K562 (cell line): Measurements from ENCODE around the gene SMIM30. TPM values are rescaled to one million over a fixed set of nuclear protein-coding genes. Genes with fewer than 3 reads are reported as not detected.
A peak's percentile ranks its signal among the peaks of the same experiment; 100 is the strongest.

Source experiments
- ATAC-seq: fragments of 200-7000 bp; cut with Tn5 transposase; 3 replicates; pipeline ENCODE4 v1.9.1; 2020; ENCODE audit warnings: moderate library complexity
- BruUV-seq: library from RNA; stranded (reverse); fragments of 400-500 nt; replicated peaks from 2 replicates; lab custom pipeline; 2021; lab: Mats Ljungman, UMichigan
- CTCF ChIA-PET: fragments of 300-600 bp; formaldehyde crosslinking; extraction: SDS; loops from one replicate; lab custom pipeline; 2021; ENCODE audit warnings: low intra/inter-chr PET ratio; lab: Yijun Ruan, JAX
- POLR2A ChIA-PET: fragments of 300-600, 350-650 bp; sonication (Branson Sonifier 250); formaldehyde crosslinking; extraction: SDS; loops from one replicate; lab custom pipeline; 2021; ENCODE audit warnings: antibody characterized with exemption, inconsistent platforms; lab: Yijun Ruan, JAX
- DNase-seq, 4 experiments: peaks; one replicate each; pipeline versions ENCODE4 v3.0.0 to v3.0.0-alpha.2; 2011 to 2018; ENCODE audit warnings: low spot score in 3 of 4, mixed read lengths in 3 of 4; ENCODE audit errors: extremely low read depth in 1 of 4
- FAIRE-seq: peaks from 2 replicates; lab custom pipeline; 2011; peaks lifted over from hg19 to GRCh38; lab: Jason Lieb, UNC
- H2AFZ ChIP-seq: 2 replicates; pipeline ENCODE4 v1.6.0; 2011; ENCODE audit warnings: low read depth, low read length, control low read depth, inconsistent platforms
- H3K27ac ChIP-seq: fragments of 200-600 bp; 3 replicates; pipeline ENCODE4 v1.8.0; 2011; ENCODE audit warnings: low read depth, mild to moderate bottlenecking, control low read depth, inconsistent platforms, low read length, moderate library complexity, mixed read lengths; ENCODE audit errors: extremely low read depth
- H3K27me3 ChIP-seq, 2 experiments: fragments of 300-600 bp in 1 of 2; 2 replicates in 1 of 2; 3 replicates in 1 of 2; pipeline versions ENCODE4 v1.6.0 to v1.8.0; 2011; ENCODE audit warnings: inconsistent platforms in 2 of 2, low read length in 2 of 2, mild to moderate bottlenecking in 1 of 2, mixed read lengths in 1 of 2, moderate library complexity in 1 of 2; ENCODE audit not compliant: control insufficient read depth in 2 of 2, insufficient read depth in 2 of 2
- H3K36me3 ChIP-seq: fragments of 300-600 bp; 3 replicates; pipeline ENCODE4 v1.8.0; 2011; ENCODE audit warnings: mild to moderate bottlenecking, low read length, inconsistent platforms; ENCODE audit not compliant: control insufficient read depth, insufficient read depth
- H3K4me1 ChIP-seq, 2 experiments: fragments of 200-600 bp in 1 of 2; replicated peaks in 1 of 2; 2 replicates in 1 of 2; 3 replicates in 1 of 2; pipeline versions ENCODE4 v1.5.1 to v1.8.0; 2011; ENCODE audit warnings: inconsistent platforms in 2 of 2, low read length in 2 of 2, mild to moderate bottlenecking in 1 of 2, mixed read lengths in 1 of 2, moderate library complexity in 1 of 2; ENCODE audit not compliant: control insufficient read depth in 2 of 2, insufficient read depth in 2 of 2
- H3K4me2 ChIP-seq: 2 replicates; pipeline ENCODE4 v1.6.1; 2011; ENCODE audit warnings: low read length, control low read depth, inconsistent platforms, mixed read lengths; ENCODE audit not compliant: insufficient read depth
- H3K4me3 ChIP-seq: fragments of 200-600 bp; sonication (generic), shearing (Covaris generic); 2 replicates; pipeline ENCODE4 v1.5.1; 2016; ENCODE audit warnings: control low read depth, inconsistent platforms
- H3K79me2 ChIP-seq: fragments of 200-600 bp; 3 replicates; pipeline ENCODE4 v1.8.0; 2011; ENCODE audit warnings: low read length, inconsistent platforms; ENCODE audit not compliant: control insufficient read depth, insufficient read depth
- H3K9ac ChIP-seq, 2 experiments: 2 replicates each; pipeline versions ENCODE4 v1.6.0 to v1.6.1; 2011; ENCODE audit warnings: low read depth in 2 of 2, low read length in 2 of 2, control low read depth in 1 of 2, inconsistent platforms in 1 of 2, mild to moderate bottlenecking in 1 of 2, mixed read lengths in 1 of 2; ENCODE audit not compliant: insufficient read depth in 1 of 2
- H3K9me1 ChIP-seq: one replicate; pipeline ENCODE4 v1.6.0; 2011; ENCODE audit warnings: inconsistent platforms, mild to moderate bottlenecking, low read length, moderate library complexity; ENCODE audit not compliant: control insufficient read depth, insufficient read depth
- H3K9me3 ChIP-seq: replicated peaks from 2 replicates; pipeline ENCODE4 v1.5.1; 2011; ENCODE audit warnings: low read depth, low read length, inconsistent platforms; ENCODE audit not compliant: control insufficient read depth, insufficient read depth
- H4K20me1 ChIP-seq: replicated peaks from 2 replicates; pipeline ENCODE4 v1.6.1; 2011; ENCODE audit warnings: low read length, inconsistent platforms, mixed read lengths; ENCODE audit not compliant: control insufficient read depth, insufficient read depth
- EP400 ChIP-seq: fragments of 450-650 bp; IDR thresholded peaks from 2 replicates; pipeline ENCODE4 v1.6.1; 2017; ENCODE audit warnings: antibody characterized with exemption, mild to moderate bottlenecking, moderate library complexity
- MCM3 ChIP-seq: fragments of 450-650 bp; IDR thresholded peaks from 2 replicates; pipeline ENCODE4 v1.6.1; 2016
- PTRF ChIP-seq: fragments of 450-650 bp; IDR thresholded peaks from 2 replicates; pipeline ENCODE4 v1.6.1; 2016; ENCODE audit warnings: mild to moderate bottlenecking, missing genetic modification characterization, missing compliant biosample characterization
- RBM17 ChIP-seq: fragments of 200-400 bp; formaldehyde crosslinking; IDR thresholded peaks from 2 replicates; pipeline ENCODE4 v1.6.1; 2017; ENCODE audit warnings: low read depth, mild to moderate bottlenecking, low read length, borderline replicate concordance
- ZNF174 ChIP-seq: fragments of 250-450 bp; sonication (Bioruptor Pico); IDR thresholded peaks from 2 replicates; pipeline ENCODE4 v1.4.0; 2020; ENCODE audit warnings: mild to moderate bottlenecking
- ZNF384 ChIP-seq: IDR thresholded peaks from 2 replicates; pipeline ENCODE4 v1.6.1; 2012; ENCODE audit warnings: low read depth, low read length, improper control_type of control experiment
- ZNF584 ChIP-seq: fragments of 200-800 bp; sonication (Bioruptor generic); IDR thresholded peaks from 2 replicates; pipeline ENCODE4 v1.6.1; 2016; ENCODE audit warnings: low read depth, mild to moderate bottlenecking, missing genetic modification characterization, missing compliant biosample characterization
- WGBS: fragments of 100-300 bp; shearing (Covaris generic); methylation state at CpG from one replicate; pipeline ENCODE4 v1.1.6; 2016; ENCODE audit warnings: low coverage, mixed read lengths; ENCODE audit not compliant: insufficient coverage; ENCODE audit errors: missing lambda C conversion rate; 5-methylcytosine and 5-hydroxymethylcytosine counted together
- in situ Hi-C: fragments of 300-500 bp; cut with MboI; formaldehyde crosslinking; loops from 4 replicates; pipeline ENCODE4 v1.15.0; 2018; ENCODE audit warnings: inconsistent platforms, mixed read lengths
- intact Hi-C: fragments of 100-400 bp; cut with micrococcal nuclease; formaldehyde crosslinking; loops from 2 replicates; pipeline ENCODE4 v1.14.2; 2022
- polyA plus RNA-seq, 8 experiments: library from polyadenylated mRNA; depleted of rRNA in 4 of 8; stranded (reverse) in 5 of 8; unstranded in 3 of 8; fragments of >200 nt; fragmentation: Nextera tagmentation in 2 of 8; fragmentation: Illumina TruSeq in 1 of 8; extraction: Ambion mirVana in 2 of 8; extraction: Trizol in 1 of 8; gene quantifications; 2 replicates each; pipeline versions ENCODE4 v1.2.1 to v1.2.3, GENCODE V29; 2011 to 2014; ENCODE audit warnings: inconsistent platforms in 1 of 8, missing spikeins in 1 of 8
- total RNA-seq, 7 experiments: library from RNA; depleted of rRNA in 6 of 7; stranded (reverse); fragments of >200 nt in 6 of 7; fragmentation: Illumina TruSeq in 2 of 7; extraction: Trizol in 2 of 7; gene quantifications; 2 replicates each; pipeline versions ENCODE4 v1.2.1 to v1.2.3, GENCODE V29; 2011 to 2021; ENCODE audit warnings: low replicate concordance in 1 of 7
- TF ChIP-seq, protein P1 (sequence below): fragments of 250-450 bp; sonication (Bioruptor Pico); IDR thresholded peaks from 2 replicates; pipeline ENCODE4 v1.4.0; 2020
- TF ChIP-seq, protein P2 (sequence below): fragments of 450-650 bp; IDR thresholded peaks from 2 replicates; pipeline ENCODE4 v1.6.1; 2016; ENCODE audit warnings: antibody characterized with exemption
- TF ChIP-seq, protein P3 (sequence below): fragments of 200-800 bp; sonication (Bioruptor generic); IDR thresholded peaks from 2 replicates; pipeline ENCODE4 v1.6.1; 2016; ENCODE audit warnings: missing genetic modification characterization, missing compliant biosample characterization

The SMIM30 gene
- total and polyA plus RNA-seq, 9 of the 15 experiments (the other 6 are each of a cell fraction or from before 2014, with no cell fraction given) = 161 to 891 (median 316) TPM

DNA sequence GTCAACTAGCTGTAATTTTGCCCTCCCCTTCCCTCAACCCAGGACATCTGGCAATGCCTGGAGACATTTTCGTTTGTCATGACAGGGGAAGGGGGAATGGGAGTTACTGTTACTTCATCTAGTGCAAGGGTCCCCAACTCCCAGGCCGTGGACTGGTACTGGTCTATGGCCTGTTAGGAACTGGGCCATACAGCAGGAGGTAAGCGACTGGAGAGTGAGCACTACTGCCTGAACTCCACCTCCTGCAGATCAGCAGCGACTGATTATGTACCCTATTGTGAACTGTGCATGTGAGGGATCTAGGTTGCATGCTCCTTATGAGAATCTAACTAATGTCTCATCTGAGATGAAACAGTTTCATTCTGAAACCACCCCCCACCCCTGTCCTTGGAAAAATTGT, 22.6 kb upstream of the SMIM30 start:
- 7% methylated on average over 4 of the region's 4 CpGs for WGBS
- ChIA-PET POLR2A (no interaction called here), CTCF (no interaction called here)
- peak overlapping the region; percentile 84 for H2AFZ ChIP-seq
- peak overlapping the region; percentile 69 for H3K27ac ChIP-seq
- H3K4me3 ChIP-seq = no peak overlapping the region
- H4K20me1 ChIP-seq = no peaks in the 10 kb centered on the region
- no peaks in the 10 kb centered on the region; the same call in 1 of the 2 replicates for H3K9me3 ChIP-seq
- peak in 1 of 4 experiments; percentile 44 for DNase-seq
- no peaks in the 10 kb centered on the region for H3K79me2 ChIP-seq
- H3K36me3 ChIP-seq = no peaks in the 10 kb centered on the region; the same call in 2 of the 3 replicates
- FAIRE-seq = no peak
- peaks cover 11 to 54% of the 10 kb centered on the region in 2 experiments for H3K4me1 ChIP-seq
- intact Hi-C loops (loop anchor here (5.0 kb wide), 1 partner anchor 199 kb away; no protein-coding TSS in a partner anchor), in situ Hi-C loops (no loop called here)
- no peaks in the 10 kb centered on the region for H3K9me1 ChIP-seq
- H3K4me2 ChIP-seq = no peak overlapping the region
- no peaks in the 10 kb centered on the region for H3K27me3 ChIP-seq
- peak; percentile 70 for ATAC-seq
- no peak overlapping the region for H3K9ac ChIP-seq
- BruUV-seq = no TSS peak
- TF ChIP-seq, protein P1, sequence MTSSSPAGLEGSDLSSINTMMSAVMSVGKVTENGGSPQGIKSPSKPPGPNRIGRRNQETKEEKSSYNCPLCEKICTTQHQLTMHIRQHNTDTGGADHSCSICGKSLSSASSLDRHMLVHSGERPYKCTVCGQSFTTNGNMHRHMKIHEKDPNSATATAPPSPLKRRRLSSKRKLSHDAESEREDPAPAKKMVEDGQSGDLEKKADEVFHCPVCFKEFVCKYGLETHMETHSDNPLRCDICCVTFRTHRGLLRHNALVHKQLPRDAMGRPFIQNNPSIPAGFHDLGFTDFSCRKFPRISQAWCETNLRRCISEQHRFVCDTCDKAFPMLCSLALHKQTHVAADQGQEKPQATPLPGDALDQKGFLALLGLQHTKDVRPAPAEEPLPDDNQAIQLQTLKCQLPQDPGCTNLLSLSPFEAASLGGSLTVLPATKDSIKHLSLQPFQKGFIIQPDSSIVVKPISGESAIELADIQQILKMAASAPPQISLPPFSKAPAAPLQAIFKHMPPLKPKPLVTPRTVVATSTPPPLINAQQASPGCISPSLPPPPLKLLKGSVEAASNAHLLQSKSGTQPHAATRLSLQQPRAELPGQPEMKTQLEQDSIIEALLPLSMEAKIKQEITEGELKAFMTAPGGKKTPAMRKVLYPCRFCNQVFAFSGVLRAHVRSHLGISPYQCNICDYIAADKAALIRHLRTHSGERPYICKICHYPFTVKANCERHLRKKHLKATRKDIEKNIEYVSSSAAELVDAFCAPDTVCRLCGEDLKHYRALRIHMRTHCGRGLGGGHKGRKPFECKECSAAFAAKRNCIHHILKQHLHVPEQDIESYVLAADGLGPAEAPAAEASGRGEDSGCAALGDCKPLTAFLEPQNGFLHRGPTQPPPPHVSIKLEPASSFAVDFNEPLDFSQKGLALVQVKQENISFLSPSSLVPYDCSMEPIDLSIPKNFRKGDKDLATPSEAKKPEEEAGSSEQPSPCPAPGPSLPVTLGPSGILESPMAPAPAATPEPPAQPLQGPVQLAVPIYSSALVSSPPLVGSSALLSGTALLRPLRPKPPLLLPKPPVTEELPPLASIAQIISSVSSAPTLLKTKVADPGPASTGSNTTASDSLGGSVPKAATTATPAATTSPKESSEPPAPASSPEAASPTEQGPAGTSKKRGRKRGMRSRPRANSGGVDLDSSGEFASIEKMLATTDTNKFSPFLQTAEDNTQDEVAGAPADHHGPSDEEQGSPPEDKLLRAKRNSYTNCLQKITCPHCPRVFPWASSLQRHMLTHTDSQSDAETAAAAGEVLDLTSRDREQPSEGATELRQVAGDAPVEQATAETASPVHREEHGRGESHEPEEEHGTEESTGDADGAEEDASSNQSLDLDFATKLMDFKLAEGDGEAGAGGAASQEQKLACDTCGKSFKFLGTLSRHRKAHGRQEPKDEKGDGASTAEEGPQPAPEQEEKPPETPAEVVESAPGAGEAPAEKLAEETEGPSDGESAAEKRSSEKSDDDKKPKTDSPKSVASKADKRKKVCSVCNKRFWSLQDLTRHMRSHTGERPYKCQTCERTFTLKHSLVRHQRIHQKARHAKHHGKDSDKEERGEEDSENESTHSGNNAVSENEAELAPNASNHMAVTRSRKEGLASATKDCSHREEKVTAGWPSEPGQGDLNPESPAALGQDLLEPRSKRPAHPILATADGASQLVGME (CRISPR knock-in tag) = peak; percentile 59; the same call in 1 of the 2 replicates
- TF ChIP-seq RBM17 (no peak), PTRF (tag) (no peak), ZNF584 (CRISPR knock-in tag) (no peak), ZNF174 (0 out of 2 replicates have a peak, but pooled peaks have one; percentile 45), ZNF384 (no peak), EP400 (0 out of 2 replicates have a peak, but pooled peaks have one; percentile 13), MCM3 (no peak)
- TF ChIP-seq, protein P2, sequence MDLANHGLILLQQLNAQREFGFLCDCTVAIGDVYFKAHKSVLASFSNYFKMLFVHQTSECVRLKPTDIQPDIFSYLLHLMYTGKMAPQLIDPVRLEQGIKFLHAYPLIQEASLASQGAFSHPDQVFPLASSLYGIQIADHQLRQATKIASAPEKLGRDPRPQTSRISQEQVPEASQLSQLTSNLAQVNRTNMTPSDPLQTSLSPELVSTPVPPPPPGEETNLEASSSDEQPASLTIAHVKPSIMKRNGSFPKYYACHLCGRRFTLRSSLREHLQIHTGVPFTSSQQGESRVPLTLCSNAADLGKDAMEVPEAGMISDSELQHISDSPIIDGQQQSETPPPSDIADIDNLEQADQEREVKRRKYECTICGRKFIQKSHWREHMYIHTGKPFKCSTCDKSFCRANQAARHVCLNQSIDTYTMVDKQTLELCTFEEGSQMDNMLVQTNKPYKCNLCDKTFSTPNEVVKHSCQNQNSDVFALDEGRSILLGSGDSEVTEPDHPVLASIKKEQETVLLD = no peak
- TF ChIP-seq, protein P3, sequence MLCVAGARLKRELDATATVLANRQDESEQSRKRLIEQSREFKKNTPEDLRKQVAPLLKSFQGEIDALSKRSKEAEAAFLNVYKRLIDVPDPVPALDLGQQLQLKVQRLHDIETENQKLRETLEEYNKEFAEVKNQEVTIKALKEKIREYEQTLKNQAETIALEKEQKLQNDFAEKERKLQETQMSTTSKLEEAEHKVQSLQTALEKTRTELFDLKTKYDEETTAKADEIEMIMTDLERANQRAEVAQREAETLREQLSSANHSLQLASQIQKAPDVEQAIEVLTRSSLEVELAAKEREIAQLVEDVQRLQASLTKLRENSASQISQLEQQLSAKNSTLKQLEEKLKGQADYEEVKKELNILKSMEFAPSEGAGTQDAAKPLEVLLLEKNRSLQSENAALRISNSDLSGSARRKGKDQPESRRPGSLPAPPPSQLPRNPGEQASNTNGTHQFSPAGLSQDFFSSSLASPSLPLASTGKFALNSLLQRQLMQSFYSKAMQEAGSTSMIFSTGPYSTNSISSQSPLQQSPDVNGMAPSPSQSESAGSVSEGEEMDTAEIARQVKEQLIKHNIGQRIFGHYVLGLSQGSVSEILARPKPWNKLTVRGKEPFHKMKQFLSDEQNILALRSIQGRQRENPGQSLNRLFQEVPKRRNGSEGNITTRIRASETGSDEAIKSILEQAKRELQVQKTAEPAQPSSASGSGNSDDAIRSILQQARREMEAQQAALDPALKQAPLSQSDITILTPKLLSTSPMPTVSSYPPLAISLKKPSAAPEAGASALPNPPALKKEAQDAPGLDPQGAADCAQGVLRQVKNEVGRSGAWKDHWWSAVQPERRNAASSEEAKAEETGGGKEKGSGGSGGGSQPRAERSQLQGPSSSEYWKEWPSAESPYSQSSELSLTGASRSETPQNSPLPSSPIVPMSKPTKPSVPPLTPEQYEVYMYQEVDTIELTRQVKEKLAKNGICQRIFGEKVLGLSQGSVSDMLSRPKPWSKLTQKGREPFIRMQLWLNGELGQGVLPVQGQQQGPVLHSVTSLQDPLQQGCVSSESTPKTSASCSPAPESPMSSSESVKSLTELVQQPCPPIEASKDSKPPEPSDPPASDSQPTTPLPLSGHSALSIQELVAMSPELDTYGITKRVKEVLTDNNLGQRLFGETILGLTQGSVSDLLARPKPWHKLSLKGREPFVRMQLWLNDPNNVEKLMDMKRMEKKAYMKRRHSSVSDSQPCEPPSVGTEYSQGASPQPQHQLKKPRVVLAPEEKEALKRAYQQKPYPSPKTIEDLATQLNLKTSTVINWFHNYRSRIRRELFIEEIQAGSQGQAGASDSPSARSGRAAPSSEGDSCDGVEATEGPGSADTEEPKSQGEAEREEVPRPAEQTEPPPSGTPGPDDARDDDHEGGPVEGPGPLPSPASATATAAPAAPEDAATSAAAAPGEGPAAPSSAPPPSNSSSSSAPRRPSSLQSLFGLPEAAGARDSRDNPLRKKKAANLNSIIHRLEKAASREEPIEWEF (CRISPR knock-in tag) = no peak
